Measurements from ENCODE around the gene BAG1. TPM values are rescaled to one million over a fixed set of nuclear protein-coding genes. Genes with fewer than 3 reads are reported as not detected.

Gene BAG1
- polyA plus RNA-seq, 1 donor, result 75.7 TPM

DNA sequence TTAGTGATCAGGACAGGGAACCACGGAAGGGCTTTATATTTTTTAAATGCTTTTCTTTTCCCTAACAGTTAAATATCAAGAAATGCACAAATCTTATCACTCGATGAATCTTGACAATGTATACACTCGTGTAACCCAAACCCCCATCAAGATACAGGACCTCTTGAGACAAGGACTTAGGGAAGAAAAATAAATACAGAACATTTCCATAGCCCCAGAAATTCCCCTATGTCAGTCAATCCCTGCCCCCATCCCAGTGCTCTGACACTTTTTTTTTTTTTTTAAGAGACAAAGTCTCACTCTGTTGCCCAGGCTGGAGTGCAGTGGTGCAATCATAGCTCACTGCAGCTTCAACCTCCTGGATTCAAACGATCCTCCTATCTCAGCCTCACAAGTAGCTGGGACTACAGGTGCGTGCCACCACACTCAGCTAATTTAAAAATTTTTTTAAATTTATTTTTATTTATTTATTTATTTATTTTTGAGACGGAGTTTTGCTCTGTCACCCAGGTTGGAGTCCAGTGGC, 21.8 kb downstream of the BAG1 start:
- DNase-seq (ENCODE audit: low read depth), result no peak

GRCh38 chr9:33241298-33241697, 23.2 kb downstream of the BAG1 start:
- no peak for DNase-seq (ENCODE audit: low read depth)

DNA sequence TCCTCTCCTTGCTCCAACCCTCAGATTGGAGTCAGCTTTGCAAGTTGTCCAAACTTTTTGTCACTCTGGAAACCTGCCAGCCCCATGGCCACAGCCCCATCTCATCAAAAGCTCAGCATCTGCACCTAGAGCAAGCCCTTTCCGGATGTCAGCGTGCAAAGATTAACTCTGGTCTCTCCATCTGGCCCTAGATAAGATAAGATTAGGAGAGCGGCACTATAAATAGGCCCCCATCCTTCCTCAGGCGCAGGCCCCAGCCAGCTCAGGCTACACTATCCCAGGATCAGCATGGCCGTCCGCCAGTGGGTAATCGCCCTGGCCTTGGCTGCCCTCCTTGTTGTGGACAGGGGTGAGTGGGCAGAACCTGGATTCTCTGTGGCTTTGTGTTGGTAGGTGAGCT, 24.6 kb downstream of the BAG1 start, which contains the start of gene SPINK4:
SPINK4 (plus strand) TSS at position 247 of the 400 bp plus-strand sequence; CDS start at position 289, 42 bp downstream.
- DNase-seq (ENCODE audit: low read depth), result no peak

- DNase-seq (ENCODE audit: low read depth), result no peak
Measured at GRCh38 chr9:33236571-33236970, 27.9 kb downstream of the BAG1 start.

DNA sequence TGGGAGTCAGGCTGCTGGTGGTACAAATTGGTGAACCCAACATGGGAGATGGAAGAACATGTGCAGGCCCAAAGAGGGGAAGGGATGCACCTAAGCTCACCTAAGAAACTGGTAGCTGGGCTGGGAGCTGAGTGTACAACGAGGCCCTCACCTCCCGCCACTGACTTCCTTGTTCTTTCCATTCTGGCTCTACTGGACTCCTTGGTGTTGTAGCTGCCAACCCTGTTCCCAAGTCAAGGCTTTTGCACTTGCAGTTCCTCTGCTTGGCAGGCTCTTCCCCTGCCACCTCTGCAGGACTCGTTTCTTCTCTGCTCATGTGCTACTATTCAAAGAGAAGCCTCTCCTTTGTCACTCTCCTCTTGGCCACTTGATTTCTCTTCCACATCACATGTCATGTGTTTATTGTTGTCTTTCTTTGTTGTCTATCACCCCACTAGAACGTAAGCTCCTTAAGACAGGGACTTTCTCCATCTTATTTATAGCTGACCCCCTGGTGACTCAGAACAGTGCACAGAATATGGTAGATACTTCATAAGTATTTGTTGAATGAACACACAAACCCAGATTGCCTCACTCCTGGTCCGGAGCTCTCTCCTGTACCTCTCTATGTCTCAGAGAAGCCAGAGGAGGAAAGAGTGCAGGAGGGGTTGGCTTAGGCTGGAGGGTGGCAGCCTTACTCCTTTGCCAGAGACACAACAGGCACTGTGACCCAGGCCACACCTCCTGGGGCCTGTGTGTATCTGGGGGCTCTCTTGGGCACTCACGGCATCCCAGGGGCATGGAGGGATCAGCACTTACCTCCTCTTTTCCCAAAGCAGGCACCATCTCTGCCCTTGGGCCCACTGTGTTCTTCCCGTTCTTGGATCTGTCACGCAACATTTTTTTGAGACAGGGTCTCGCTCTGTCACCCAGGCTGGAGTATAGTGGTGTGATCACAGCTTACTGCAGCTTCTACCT, 29.7 kb downstream of the BAG1 start:
- no peak for DNase-seq (ENCODE audit: low read depth)

DNA sequence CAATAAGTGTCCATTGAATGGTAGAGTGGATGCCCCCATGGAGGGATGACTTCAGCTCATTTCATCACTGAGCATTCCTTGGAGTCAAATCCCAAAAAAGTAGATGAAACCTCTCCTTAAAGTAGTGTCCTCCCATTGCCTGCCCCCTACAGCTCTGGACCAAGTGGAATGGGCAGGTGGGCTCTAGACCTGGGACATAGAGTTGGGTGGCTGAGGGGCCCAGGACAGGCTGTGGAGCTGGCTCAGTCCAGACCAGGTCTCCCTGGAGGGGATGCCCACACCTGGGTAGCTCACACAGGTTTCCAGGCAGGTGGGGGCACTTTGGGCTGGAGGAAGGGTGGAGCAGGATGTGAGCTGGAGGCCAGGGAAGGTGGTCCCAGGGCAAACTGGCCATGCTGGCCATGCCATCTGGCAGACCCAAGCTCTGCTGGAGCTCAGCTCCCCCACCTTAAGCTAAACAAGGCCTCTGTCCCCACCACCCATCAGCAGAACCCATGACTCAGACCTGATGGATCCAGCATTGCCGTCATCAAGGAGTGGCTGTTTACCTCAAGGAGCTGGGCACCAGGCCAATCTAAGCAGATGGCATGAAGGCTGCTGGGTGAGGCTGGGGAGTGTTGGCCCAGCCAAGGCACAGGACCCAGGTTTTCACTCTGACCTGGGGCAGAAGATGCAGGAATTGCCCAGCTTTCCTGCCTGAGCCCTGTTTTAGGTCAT, 30.7 kb downstream of the BAG1 start:
- no peak for DNase-seq (ENCODE audit: low read depth)

DNA sequence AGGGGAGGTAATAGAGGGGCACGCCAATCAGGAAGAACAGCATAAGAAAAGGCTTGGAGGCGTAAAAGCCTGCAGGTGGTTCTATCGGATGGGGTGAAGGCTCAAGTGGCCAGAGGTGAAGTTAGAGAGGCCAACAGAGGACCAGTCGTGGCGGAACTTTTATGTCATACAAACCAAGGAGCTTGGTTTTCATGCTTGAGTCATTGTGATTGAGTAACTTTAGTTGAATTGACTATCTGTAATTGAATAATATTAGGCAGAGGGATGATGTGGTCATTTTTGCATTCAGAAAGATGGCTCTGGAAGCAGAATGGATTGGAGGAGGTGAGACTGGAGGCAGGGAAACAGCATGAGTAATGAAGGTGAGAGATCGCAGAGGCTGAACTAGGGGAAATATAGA, 31.7 kb downstream of the BAG1 start:
- DNase-seq (ENCODE audit: low read depth), result no peak

GRCh38 chr9:33231623-33231942, 32.9 kb downstream of the BAG1 start:
- no peak for DNase-seq (ENCODE audit: low read depth)

GRCh38 chr9:33230756-33231622, 33.5 kb downstream of the BAG1 start:
- DNase-seq (ENCODE audit: low read depth), result no peak

GRCh38 chr9:33229359-33230114, 35.0 kb downstream of the BAG1 start:
- no peak for DNase-seq (ENCODE audit: low read depth)

DNA sequence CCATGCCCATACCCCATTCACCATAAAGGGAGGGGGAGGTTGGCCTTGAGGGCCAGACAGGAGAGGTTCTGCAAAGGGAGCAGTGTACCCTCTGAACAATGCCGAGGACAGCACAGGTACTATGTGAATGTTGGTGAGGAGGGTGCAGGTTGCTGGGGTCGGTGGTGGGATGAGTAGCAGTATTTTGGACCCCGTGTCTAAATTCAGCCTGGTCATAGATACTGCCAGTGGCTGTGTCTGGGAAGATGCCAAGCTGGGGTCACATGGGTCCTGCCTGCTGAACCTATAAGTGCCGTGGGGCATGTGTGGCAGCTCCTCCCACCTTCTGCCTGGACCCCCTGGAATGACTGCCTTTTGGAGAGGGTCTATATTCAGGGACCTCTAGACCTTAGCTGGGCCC, 35.9 kb downstream of the BAG1 start:
- no peak for DNase-seq (ENCODE audit: low read depth)

GRCh38 chr9:33227741-33228140, 36.8 kb downstream of the BAG1 start:
- DNase-seq (ENCODE audit: low read depth), result no peak

DNA sequence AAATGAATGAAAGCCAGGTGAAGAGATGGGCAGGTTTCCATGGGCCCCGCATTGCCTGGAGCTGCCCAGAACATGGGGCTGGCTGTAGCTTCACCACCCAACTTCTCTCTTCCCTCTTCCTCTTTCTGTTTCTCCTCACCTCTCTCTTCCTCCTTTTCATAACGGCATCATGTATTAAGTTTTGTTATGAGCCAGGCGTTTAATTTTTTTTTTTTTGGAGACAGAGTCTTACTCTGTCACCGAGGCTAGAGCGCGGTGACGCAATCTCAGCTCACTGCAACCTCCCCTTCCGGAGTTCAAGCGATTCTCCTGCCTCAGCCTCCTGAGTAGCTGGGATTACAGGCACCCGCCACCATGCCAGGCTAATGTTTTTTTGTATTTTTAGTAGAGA, 37.5 kb downstream of the BAG1 start:
- no peak for DNase-seq (ENCODE audit: low read depth)

DNA sequence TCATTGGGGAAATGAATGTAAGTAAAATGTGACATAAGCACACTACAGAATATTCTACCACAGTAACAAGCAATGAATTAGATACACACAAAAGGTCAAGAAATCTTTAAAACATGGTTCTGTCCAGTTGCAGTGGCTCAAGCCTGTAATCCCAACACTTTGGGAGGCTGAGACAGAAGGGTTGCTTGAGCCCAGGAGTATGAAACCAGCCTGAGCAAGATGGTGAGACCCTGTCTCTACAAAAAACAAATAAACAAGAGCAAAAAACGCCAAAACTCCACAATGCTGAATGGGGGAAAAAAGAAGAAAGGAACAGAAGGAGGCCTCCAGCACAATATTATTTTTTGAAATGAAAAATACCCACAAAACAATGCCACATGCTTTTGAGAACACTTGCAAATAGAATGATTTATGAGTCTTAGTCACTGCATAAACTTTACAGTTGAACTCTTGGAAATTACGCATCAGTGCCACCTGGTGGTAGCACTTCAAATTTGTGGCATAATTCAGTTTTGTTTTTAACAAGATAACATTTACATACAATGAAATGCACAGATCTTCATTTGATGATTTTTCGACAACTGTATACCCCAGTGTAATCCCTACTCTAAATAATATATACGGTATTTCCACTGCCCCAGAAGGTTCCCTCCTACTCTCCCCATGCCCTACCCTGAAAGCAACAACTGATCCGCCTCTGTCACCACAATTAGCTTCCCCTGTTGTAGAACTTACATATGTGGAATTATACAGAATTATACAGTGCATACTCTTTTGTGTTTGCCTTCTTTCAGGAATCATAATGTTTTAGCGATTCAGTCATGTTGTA, 39.0 kb downstream of the BAG1 start:
- peak; percentile 68 for DNase-seq (ENCODE audit: low read depth)

GRCh38 chr9:33223696-33224095, 40.8 kb downstream of the BAG1 start:
- no peak for DNase-seq (ENCODE audit: low read depth)

DNA sequence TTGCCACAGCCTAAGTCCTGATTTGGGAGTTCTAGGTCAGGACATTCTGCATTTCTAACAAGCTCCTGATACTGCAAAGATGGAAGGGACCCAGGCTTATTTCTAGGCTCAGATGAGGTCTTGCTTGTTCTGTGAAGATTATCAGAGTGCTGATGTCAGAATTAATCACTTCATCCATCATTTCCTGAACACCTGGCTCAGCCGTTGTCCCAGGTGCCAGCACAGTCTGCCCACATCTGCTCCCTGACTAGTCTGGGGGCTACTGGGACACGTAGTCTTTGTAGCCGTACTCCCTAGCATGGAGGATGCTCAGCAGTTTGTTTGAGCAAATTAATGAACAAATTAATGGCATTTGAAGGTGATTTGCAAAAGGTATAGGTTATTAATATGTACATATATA, 42.5 kb downstream of the BAG1 start:
- no peak for DNase-seq (ENCODE audit: low read depth)

- no peak for DNase-seq (ENCODE audit: low read depth)
Measured at GRCh38 chr9:33221568-33221884, 43.0 kb downstream of the BAG1 start.

- DNase-seq (ENCODE audit: low read depth), result no peak
Measured at GRCh38 chr9:33220681-33221567, 43.6 kb downstream of the BAG1 start.

GRCh38 chr9:33211695-33212393, 52.7 kb downstream of the BAG1 start:
- no peak for DNase-seq (ENCODE audit: low read depth)
